CD4-positive, alpha-beta T cell (primary cell): ENCODE measurements around the gene DLX3. TPM values are rescaled to one million over a fixed set of nuclear protein-coding genes. Genes with fewer than 3 reads are reported as not detected.

Experiments used
- ATAC-seq: fragments of 200-7000 bp; cut with Tn5 transposase; one replicate; pipeline ENCODE4 v1.10.0; 2022; ENCODE audit warnings: mild to moderate bottlenecking; ENCODE audit not compliant: poor library complexity
- CTCF ChIA-PET: fragments of 350-600 bp; sonication (Branson Sonifier 250); formaldehyde crosslinking; loops from one replicate; lab custom pipeline; 2021; ENCODE audit warnings: antibody characterized with exemption, inconsistent platforms; lab: Charles Lee
- POLR2A ChIA-PET: fragments of 350-600 bp; sonication (Branson Sonifier 250); formaldehyde crosslinking; loops from one replicate; lab custom pipeline; 2021; ENCODE audit warnings: antibody characterized with exemption, inconsistent platforms; lab: Charles Lee
- DNase-seq, 14 experiments: peaks; one replicate each; pipeline ENCODE4 v3.0.0-alpha.2; 2013 to 2020; ENCODE audit warnings: mixed read lengths in 2 of 14
- H3K27ac ChIP-seq, 2 donors: one replicate each; pipeline versions ENCODE4 v1.5.1 to v1.7.0; 2013; ENCODE audit warnings: low read length in 2 of 2, low read depth in 1 of 2, mild to moderate bottlenecking in 1 of 2
- H3K27me3 ChIP-seq, 2 experiments: 1 replicate in 1 of 2; 2 replicates in 1 of 2; pipeline versions ENCODE4 v1.6.1 to v1.7.0; 2013; ENCODE audit warnings: low read length in 2 of 2, control low read depth in 1 of 2, mild to moderate bottlenecking in 1 of 2, moderate library complexity in 1 of 2; ENCODE audit not compliant: insufficient read depth in 2 of 2, control insufficient read depth in 1 of 2
- H3K36me3 ChIP-seq: one replicate; pipeline ENCODE4 v1.6.1; 2013; ENCODE audit warnings: low read length, control low read depth; ENCODE audit not compliant: insufficient read depth
- H3K4me1 ChIP-seq: one replicate; pipeline ENCODE4 v1.6.1; 2013; ENCODE audit warnings: low read length, control low read depth; ENCODE audit not compliant: insufficient read depth
- H3K4me3 ChIP-seq: one replicate; pipeline ENCODE4 v1.5.1; 2013; ENCODE audit warnings: mild to moderate bottlenecking, low read length, moderate library complexity
- H3K9me3 ChIP-seq, 2 experiments: 1 replicate in 1 of 2; 2 replicates in 1 of 2; pipeline versions ENCODE4 v1.6.1 to v1.7.0; 2013; ENCODE audit warnings: low read length in 2 of 2, mild to moderate bottlenecking in 2 of 2, control low read depth in 1 of 2, moderate library complexity in 1 of 2; ENCODE audit not compliant: control insufficient read depth in 1 of 2, insufficient read depth in 1 of 2
- H3K27ac Mint-ChIP-seq: one replicate; pipeline ENCODE4 v1.8.0; 2020; ENCODE audit warnings: mixed read lengths
- H3K27me3 Mint-ChIP-seq: one replicate; pipeline ENCODE4 v1.8.0; 2021; ENCODE audit warnings: mixed read lengths
- H3K36me3 Mint-ChIP-seq: one replicate; pipeline ENCODE4 v1.8.0; 2021; ENCODE audit warnings: low read depth, mixed read lengths
- H3K4me1 Mint-ChIP-seq: one replicate; pipeline ENCODE4 v1.8.0; 2021; ENCODE audit warnings: low read depth, mixed read lengths
- H3K4me3 Mint-ChIP-seq: one replicate; pipeline ENCODE4 v1.8.0; 2020; ENCODE audit warnings: mild to moderate bottlenecking, mixed read lengths
- H3K9me3 Mint-ChIP-seq: one replicate; pipeline ENCODE4 v1.8.0; 2020; ENCODE audit warnings: mixed read lengths
- CTCF ChIP-seq: fragments of 200-600 bp; IDR thresholded peaks from one replicate; pipeline ENCODE4 v1.8.0; 2022; ENCODE audit warnings: antibody characterized with exemption, mild to moderate bottlenecking
- intact Hi-C, 2 experiments: fragments of 100-400 bp; cut with DNase I in 1 of 2; cut with micrococcal nuclease in 1 of 2; formaldehyde crosslinking; loops; one replicate each; pipeline versions ENCODE4 v1.15.1 to v1.9.0; 2023 to 2025; cut with DNase I, micrococcal nuclease
- total RNA-seq, 174 experiments: library from RNA in 2 of 174; stranded (reverse) in 2 of 174; gene quantifications; one replicate each; pipeline ENCODE4 v1.2.3 and lab custom pipeline; 2021 to 2026

Gene DLX3
- total RNA-seq, 2 experiments from 2014 or later = not detected

- Histone ChIP-seq H3K9me3 (no peaks in the 10 kb centered on the region), H3K4me3 (no peak overlapping the region), H3K27ac (no peak overlapping the region), H3K4me1 (no peaks in the 10 kb centered on the region), H3K36me3 (no peaks in the 10 kb centered on the region), H3K27me3 (peaks cover 8 to 16% of the 10 kb centered on the region in 2 experiments)
- ATAC-seq (no peak), DNase-seq (no peak)
- peaks cover 46% of the 10 kb centered on the region for H3K27me3 Mint-ChIP-seq
- no peak overlapping the region for H3K27ac Mint-ChIP-seq
- H3K4me1 Mint-ChIP-seq = no peaks in the 10 kb centered on the region
- H3K4me3 Mint-ChIP-seq = no peak overlapping the region
- no peaks in the 10 kb centered on the region for H3K36me3 Mint-ChIP-seq
- H3K9me3 Mint-ChIP-seq = no peaks in the 10 kb centered on the region
- ChIA-PET CTCF (no interaction called here), POLR2A (no interaction called here)
- intact Hi-C loops = no loop called here
- no peak for TF ChIP-seq CTCF
Observed at GRCh38 chr17:49941427-49941826, 53.6 kb downstream of the DLX3 start.

Other genes starting within 250 kb of the DLX3 start
- gene FAM117A, start 231.1 kb downstream of the DLX3 start, total RNA-seq = 10 to 100 TPM; 23.2 to 26.5 TPM
- 100 to 1,000 TPM; 178 to 187 TPM for gene KAT7, start 206.5 kb downstream of the DLX3 start, total RNA-seq
- not detected for gene TAC4, start 147.2 kb downstream of the DLX3 start, total RNA-seq
- under 1 TPM; 0.59 to 0.85 TPM for gene DLX4, start 26.0 kb downstream of the DLX3 start, total RNA-seq
- gene ITGA3, start 60.9 kb upstream of the DLX3 start, total RNA-seq = 1 to 10 TPM; 2.3 to 2.4 TPM
- gene PDK2, start 100.1 kb upstream of the DLX3 start, total RNA-seq = 10 to 100 TPM in 1 of 2 experiments, 1 to 10 TPM in 1; 8.7 to 10.1 TPM
- under 1 TPM; 0.33 to 0.53 TPM for gene SAMD14, start 134.9 kb upstream of the DLX3 start, total RNA-seq
- 10 to 100 TPM; 53.4 to 55.7 TPM for gene PPP1R9B, start 155.5 kb upstream of the DLX3 start, total RNA-seq
- not detected for gene SGCA, start 170.8 kb upstream of the DLX3 start, total RNA-seq
- 10 to 100 TPM in 1 of 2 experiments, 1 to 10 TPM in 1; 10.0 to 11.4 TPM for gene COL1A1, start 206.4 kb upstream of the DLX3 start, total RNA-seq